NCI-H146 (cell line): ENCODE data around the gene S100A6.
"Not testable (repeated sequence)": the region's sequence is repeated elsewhere in the genome, so short reads cannot be mapped to it uniquely, and the experiment has no call there.

Experiments
- DNase-seq: peaks from one replicate; lab custom pipeline; 2025; lab: John Stamatoyannopoulos, UW

Gene S100A6

DNA sequence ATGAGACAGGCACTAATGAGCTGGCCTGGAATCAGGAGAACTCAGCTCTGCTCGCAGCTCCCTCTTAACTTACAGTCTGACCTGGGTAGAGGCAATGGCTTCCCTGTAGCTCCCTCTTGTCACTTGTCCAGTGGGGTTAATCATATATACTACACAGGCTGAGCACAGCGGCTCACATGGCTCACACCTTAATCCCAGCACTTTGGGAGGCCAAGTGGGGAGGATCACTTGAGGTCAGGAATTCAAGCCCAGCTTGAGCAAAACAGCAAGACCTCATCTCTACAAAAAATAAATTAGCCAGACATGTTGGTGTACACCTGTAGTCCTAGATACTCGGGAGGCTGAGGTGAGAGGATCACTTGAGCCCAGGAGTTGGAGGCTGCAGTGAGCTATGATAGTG, 4.2 kb downstream of the S100A6 start:
- DNase-seq, result no peak

DNA sequence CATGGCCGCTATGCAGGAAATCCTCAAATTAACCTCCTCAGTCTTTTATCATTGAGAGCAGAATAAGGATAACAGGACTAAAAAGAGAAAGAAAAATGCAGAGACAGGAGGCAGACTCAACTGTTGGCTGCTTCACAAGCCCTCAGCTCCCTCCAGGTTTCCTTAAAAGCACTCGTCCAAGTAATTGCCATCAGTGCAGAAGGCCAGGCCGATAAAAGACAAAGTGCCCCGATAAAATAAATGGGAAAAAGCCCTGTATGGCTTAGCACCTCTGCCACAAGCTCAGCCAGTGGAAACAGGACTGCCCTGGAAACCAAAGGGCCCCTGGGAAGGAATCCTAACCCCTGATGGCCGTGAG, 8.1 kb downstream of the S100A6 start:
- DNase-seq, result no peak

DNA sequence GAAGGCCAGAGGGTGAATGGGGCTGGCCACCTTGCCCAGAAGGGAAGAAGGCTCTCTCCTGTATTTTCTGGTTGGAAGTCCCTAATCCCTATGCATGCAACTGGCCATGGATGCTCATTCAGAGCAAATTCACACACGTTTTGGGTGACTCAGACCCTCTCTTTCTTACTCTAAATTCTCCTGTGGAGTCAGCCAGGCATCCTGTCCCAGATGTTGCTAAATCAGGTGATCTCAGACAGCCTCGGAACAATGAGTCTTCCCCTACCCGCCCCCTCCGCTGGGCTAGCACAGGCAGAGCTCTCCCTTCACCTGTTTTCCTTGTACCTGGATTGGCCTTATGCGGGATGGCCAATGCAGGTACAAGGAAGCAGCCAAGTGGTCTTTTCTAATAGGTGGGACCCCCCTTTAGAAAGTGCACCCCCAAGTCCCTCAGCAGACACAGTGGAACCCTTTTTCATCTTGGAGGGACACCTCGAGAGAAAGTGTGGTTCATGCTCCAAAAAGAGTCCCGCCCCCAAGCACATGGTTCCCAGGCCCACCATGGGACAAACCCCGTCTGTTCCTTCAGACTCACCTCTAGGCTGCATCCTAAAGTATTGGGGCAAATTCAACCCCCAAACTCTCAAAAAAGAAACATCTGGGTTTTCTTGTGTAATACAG, 8.6 kb downstream of the S100A6 start:
- no peak for DNase-seq

DNA sequence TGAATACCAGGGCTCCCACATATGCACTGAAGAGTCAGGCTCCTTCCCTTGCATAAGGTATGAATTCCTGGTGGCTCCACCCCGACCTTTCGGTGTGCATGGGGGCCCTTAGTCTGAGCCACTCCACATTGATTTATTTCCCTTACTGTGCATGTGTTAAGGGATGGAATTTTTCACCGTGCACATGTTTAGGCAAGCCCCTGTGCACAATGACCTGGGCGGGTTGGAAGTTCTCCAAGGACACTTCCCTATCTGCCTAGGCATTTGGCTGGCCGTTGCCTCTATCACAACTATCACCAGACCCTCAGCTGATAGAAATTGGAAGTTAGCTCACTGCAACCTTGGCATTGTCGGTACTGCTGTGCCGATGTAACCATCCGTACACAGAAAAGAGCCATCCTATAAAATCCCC, 9.7 kb downstream of the S100A6 start:
- peak; percentile 35 for DNase-seq

DNA sequence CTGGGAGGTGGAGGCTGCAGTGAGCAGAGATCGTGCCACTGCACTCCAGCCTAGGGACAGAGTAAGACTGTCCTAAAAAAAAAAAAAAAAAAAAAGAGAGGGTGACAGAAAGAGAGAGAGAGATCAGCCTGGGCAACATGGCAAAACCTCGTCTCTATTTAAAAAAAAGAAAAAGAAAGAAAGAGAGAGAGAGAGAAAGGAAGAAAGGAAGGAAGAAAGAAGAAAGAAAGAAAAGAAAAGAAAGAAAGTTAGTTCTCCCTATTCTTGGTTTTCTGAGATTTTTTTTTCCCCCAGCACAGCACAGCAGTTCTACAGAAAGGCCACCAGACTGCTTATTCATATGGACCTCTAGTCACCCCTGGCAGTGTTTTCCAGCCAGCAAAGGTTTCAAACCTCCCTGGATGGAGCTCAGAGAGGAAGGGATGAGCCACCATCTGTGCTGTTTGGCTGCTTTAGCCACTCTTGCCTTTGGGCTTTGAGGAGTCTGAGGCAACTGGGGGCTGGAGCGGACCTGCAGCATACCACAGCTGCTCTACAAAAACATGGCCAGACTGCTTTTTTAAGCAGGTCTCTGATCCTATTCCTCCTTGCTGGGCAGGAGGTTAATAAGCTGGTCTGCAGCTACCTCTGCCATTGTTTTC, 10.6 kb downstream of the S100A6 start:
- DNase-seq, result no peak

DNA sequence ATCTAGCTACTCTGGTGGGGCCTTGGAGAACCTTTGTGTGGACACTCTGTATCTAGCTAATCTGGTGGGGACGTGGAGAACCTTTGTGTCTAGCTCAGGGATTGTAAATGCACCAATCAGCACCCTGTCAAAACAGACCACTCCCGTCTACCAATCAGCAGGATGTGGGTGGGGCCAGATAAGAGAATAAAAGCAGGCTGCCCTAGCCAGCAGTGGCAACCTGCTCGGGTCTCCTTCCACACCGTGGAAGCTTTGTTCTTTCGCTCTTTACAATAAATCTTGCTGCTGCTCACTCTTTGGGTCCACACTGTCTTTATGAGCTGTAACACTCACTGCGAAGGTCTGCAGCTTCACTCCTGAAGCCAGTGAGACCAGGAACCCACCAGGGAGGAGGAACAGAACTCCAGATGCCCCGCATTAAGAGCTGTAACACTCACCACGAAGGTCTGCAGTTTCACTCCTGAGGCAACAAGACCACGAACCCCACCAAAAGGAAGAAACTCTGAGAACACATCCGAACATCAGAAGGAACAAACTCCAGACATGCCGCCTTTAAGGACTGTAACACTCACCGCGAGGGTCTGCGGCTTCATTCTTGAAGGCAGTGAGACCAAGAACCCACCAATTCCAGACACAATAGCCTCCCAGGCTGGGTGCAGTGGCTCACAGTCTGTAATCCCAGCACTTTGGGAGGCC, 13.3 kb downstream of the S100A6 start:
- DNase-seq, result not testable (repeated sequence)

DNA sequence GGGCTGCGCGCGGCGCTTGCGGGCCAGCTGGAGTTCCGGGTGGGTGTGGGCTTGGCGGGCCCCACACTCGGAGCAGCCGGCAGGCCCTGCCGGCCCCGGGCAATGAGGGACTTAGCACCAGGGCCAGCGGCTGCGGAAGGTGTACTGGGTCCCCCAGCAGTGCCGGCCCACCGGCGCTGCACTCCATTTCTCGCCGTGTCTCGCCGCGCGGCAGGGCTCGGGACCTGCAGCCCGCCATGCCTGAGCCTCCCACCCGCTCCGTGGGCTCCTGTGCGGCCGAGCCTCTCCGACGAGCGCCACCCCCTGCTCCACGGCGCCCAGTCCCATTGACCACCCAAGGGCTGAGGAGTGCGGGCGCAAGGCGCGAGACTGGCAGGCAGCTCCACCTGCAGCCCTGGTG, 14.0 kb downstream of the S100A6 start:
- DNase-seq, result not testable (repeated sequence)

DNA sequence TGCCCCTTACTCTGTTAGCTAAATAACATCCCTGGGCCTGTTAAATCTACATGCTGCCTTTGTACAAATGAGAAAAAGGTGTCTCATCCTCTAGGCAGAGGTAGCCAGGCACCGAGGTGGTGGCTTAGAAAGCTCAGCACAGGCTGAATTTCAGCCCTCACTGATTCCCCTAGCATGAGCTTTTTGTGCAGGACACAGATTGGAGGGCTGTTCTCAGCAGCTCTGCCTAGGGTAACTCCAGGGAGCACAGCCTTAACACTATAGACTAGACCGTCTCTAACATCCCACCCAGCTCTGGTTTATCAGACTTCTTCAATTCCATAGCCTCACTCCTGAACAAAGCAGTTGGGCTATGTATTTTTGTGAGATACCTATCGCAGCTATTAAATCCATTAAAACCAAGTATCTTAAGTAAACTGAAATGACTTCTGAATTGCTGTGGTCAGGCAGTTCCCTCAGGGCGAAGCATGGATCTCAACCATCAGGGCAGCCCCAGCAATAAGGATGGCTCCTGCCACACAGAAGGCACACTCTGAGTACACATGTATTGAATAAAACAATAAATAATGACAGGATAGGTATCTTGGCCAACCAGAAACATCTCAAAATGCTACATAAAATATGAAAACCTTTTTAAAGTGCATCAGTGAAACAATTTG, 14.8 kb downstream of the S100A6 start:
- DNase-seq, result no peak

DNA sequence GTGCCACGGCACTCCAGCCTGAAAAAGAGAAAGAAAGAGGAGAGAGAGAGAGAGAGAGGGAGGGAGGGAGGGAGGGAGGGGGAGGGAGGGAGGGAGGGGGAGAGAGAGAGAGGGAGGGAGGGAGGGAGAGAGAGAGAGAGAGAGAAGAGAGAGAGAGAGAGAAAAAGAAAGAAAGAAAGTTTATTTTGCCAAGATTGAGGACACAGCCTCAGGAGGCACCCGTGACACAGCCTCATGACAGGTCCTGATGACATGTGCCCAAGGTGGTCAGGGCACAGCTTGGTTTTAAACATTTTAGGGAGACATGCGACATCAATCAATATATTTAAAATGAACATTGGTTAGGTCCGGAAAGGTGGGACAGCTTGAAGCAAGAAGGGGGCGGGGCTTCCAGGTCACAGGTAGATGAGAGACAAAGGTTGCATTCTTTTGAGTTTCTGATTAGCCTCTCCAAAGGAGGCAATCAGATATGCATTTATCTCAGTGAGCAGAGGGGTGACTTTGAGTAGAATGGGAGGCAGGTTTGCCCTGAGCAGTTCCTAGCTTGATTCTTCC, 15.6 kb downstream of the S100A6 start:
- DNase-seq, result not testable (repeated sequence)

DNA sequence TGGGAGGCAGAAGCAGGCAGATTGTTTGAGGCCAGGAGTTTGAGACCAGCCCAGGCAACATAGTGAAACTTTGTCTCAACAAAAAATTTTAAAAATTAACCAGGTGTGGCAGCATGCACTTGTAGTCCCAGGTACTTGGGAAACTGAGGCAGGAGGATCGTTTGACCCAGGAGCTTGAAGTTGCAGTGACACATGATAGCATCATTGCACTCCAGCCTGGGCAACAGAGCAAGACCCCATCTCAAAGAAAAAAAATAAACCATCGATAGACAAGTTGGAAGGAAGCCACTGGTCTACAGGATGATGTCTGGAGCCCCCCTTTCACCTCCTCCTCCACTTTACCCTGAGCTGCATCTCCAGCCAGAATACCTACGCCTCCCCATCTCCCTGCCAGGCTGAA, 16.5 kb downstream of the S100A6 start:
- DNase-seq, result no peak

DNA sequence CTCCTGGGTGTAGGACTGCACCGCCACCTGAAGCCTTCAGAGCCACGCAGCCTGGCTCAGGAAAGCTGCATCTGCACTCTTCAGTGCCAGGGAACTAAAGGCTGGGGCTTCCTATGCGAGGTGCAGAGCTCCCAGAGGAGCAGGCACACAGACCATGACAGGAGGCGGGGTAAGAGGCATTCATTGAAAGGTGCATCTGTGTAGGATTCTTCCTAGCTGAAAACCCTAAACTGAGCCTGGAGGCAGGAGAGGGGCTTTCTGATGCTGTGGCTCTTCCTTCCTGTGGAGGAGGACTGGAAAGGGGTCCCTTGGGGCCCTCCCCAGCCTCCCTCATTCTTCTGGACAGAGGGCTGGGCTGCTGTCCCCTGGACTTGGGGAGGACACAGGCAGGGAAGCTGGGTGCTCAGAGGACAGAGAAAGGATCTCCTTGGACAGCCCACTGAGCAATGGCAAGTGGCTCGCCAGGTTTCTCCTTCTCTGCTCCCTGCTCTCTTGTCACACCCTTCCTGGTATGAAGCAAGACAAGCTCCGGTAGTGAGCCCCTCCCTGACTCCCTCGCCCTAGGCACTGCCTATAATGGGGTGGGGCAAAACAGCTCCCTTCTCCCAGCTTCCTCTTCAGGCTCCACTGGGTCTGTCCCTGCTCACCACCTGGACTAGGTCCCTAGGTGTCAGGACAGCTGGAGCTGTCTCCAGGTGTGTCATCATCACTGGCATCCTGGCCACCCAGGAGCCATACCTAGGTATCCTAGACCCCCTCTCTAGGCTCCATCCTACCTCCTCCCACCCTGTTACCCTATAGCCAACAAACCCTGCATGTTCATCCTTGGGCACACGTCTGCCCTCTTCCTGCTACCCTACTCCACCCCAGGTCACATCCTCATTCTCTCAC, 20.0 kb downstream of the S100A6 start:
- DNase-seq, result peak; percentile 86

DNA sequence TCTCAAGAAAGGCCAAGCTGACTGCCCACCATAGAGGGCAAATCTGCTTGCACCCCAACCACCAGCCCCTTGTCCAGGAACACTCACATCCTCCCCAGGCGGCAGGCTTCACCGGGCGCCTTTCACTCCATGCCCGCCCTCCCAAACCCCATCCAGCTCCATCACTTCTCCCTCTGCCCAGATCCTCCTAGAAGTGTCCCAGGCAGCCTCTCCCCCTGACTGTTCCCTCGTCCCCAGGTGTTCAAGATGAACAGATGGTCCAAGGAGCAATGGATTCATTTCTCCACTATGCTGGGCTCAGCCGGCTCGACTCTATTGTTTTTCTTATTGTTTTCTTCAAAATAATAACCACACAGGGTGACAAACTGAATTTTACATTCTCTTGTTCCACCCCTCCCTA, 22.1 kb downstream of the S100A6 start:
- no peak for DNase-seq

DNA sequence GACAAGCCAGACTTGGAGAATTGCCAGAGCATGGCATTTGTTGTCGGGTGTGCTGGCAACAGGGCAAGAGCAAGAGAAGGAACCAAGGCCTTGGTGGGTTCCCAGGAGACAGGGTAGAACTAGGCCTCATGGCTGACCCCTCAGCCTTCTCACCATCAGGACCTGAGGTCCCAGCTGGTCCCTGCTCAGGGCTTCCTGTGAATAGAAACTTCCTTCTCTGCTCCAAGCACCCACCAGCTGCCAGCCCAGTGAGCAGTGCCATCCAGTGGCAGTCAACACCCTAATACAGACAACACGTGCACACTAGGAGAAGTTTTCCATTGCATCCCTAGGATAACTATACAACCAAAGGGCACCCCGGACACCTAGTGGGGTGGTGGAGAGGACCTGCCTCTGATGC, 22.8 kb downstream of the S100A6 start:
- peak; percentile 23 for DNase-seq

DNA sequence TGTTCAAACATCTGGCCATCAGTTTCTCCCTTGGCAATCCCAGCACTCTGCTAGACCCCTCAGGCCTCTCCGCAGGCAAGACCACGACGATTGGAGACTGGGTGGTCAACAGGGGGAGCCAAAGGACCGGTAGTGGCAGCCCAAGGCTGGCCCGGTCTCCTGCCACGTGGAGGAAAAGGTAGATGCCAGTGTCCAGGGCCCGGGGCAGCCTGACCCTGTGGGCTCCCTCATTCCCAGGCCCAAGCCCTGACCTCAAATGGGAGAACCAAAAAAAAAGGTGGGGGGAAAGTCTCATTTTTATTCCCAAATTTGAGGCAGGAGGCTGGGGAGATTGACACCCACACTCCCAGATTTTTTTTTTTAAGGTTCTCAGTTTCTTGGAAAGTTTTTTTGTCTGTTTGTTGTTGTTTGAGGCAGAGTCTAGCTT, 24.8 kb downstream of the S100A6 start:
- DNase-seq, result peak; percentile 85

DNA sequence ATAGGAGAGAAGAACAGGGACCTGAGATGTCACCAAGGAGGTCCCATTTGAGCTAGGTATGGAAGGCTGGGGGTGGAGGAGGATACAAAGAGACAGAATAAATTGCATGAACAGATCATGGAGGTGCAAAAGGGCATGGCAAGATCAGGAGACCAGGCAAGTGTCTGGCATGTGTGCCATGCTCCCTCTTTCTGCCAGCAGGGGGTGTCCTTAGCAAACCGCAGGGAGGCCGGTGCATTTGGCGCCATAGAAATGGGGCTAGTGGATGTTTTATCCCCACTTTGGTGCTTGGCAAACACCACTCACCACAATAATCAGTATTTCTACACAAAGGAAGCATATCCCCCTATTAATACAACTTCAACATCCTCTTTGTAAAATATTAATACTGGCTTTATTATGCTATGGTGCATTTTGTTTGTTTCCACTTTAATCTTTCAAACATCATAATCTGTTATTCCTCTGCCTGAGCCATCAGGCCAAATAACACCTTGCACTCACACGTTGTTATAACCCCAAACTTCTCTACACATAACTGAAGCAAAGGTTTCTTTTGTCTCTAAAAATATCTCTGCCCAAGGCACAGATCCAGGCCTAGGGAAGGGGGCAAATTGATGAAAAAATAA, 25.9 kb downstream of the S100A6 start:
- peak; percentile 54 for DNase-seq

DNA sequence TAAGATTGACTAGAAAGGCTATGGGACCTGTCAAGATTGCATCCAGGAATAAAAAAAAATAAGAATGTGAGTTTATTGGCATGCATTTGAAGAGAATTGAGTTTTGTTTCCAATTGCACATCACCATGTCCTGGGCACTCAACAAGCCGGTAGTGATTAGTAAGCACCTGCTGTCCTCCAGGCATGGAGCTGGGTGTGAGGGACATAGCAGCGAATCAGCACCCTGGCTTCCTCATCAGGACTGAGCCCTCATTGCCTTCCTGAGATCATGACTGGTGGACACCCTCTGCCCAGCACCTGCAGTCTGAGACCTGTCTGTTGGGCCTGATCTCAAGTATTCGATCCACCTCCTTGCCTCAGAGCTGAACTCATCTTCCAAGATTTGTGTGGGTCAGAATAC, 26.8 kb downstream of the S100A6 start:
- DNase-seq, result no peak

DNA sequence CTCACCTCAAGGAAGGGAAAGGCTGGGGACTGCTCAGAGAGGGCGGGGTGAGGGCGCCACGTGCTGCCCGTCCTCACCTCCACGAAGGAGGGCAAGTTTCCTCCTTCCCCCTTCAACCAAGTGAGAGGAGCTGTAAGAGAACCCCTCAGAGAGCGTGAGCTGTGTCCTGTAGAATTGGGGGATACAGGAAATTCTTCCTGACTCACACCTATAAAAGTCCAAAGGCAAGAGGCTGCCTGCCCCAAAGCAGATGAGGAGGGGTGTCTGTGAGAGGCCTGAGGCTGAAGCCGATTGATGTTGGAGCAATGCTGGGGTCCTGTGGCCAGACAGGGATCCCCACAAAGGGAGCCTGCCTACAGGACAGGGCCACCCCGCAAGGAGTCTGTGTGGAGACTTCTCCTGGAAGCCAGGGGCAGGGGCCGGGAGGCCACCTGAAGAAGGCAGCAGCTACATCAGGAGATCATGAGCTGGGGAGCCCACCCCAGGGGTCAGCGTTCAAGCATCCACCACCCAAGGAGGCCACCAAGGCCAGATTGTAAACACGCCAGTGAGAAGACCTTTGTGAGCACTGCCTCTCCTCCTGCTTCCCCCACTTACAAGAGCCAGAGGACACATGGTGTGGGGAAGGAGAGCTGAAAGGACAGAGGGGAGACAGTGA, 27.7 kb downstream of the S100A6 start:
- no peak for DNase-seq

DNA sequence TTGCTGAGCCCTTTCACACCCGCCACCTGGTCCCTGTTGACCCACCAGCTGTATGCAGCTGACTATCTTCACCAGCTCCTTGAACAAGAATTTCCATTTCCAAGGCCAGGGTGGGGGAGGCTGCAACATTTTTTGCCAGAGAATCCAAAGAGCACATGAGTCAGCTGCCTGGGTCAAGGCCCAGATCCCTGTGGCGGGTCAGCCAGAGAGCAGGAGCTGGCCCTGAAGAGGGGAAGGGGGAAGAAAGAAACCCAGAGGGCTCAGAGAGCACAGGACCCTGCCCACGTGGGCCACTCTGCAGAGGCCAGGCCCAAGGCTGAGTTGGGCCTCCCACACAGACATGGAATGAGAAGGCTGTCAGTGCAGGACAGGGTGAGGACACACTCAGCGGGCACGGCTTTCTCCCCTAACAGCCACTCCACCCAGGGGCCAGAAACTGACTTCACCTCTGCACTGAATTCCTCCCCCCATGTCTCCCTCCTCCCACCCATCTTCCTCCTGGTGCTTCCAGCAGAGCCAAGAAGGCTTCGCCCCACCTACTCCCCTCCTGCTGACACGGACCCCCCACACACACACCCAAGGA, 28.9 kb downstream of the S100A6 start:
- no peak for DNase-seq

DNA sequence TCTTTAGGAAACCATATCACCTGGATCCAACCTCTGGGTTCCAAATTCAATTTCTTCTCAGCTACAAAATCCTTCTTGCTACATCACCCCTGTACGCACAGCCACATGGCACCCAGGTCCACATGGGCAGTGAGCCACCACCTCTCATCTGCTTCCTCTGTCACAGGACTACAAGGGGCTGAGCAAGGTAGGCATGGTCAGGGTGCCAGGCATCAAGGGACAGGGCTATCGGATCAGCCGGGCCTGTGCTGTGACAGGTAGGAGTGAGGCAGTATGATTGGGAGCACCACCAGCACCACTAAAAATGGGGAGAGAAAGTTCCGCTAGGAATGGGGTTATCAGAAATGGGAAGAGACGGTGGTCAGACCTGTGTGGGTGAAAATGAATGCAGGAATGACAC, 29.4 kb downstream of the S100A6 start:
- no peak for DNase-seq

DNA sequence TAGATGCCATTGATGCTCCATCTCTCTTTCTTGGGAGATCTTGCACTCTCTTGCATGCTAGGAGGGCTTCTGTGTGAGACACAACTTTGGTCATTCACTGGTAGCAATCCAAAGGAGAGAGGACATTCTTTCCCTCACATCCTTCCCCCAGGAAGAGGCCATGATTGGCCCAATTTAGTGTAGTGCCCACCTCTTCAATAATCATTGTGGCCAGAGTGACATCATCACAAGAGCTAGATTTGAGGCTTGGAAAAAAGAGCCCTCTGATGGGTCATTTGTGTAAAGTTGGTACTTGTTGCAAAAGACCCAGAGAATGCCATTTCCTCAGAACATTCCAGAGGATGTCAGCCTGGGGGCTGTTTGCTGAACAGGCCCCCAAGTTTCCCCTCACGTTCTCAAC, 30.2 kb downstream of the S100A6 start:
- DNase-seq, result no peak
